Gastrocnemius medialis (tissue), 4 donors: ENCODE measurements around the gene PTBP2.

Source experiments
- POLR2A ChIP-seq, 2 donors: fragments of 450-650 bp; IDR thresholded peaks; one replicate each; pipeline ENCODE4 v1.6.1; 2017; ENCODE audit warnings: antibody characterized with exemption in 2 of 2, mild to moderate bottlenecking in 2 of 2, moderate library complexity in 2 of 2
- TF ChIP-seq, protein P1 (sequence below), 5 experiments: fragments of 450-650 bp in 3 of 5; fragments of 200-600 bp in 2 of 5; sonication (generic) in 2 of 5; IDR thresholded peaks in 4 of 5; conservative IDR thresholded peaks in 1 of 5; 1 replicate in 4 of 5; 2 replicates in 1 of 5; pipeline ENCODE4 v1.5.1; 2016 to 2019; ENCODE audit warnings: antibody characterized with exemption in 5 of 5, mild to moderate bottlenecking in 3 of 5, moderate library complexity in 3 of 5

DNA sequence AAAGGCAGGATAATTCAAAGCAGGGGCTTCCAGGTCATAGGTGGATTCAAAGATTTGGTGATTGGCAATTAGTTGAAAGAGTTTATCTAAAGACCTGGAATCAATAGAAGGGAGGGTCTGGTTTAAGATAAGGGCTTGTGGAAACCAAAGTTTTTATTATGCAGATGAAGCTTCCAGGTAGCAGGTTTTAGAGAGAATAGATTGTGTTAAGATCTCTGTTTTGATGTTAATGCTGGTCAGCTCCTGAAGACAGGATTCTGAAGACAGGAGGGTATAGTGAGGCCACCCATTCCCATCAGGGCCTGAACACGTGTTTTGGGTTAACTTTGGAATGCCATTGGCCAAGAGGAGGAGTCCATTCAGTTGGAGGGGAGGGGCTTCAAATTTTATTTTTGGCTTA is 6.1 kb upstream of the PTBP2 start:
- TF ChIP-seq, protein P1, sequence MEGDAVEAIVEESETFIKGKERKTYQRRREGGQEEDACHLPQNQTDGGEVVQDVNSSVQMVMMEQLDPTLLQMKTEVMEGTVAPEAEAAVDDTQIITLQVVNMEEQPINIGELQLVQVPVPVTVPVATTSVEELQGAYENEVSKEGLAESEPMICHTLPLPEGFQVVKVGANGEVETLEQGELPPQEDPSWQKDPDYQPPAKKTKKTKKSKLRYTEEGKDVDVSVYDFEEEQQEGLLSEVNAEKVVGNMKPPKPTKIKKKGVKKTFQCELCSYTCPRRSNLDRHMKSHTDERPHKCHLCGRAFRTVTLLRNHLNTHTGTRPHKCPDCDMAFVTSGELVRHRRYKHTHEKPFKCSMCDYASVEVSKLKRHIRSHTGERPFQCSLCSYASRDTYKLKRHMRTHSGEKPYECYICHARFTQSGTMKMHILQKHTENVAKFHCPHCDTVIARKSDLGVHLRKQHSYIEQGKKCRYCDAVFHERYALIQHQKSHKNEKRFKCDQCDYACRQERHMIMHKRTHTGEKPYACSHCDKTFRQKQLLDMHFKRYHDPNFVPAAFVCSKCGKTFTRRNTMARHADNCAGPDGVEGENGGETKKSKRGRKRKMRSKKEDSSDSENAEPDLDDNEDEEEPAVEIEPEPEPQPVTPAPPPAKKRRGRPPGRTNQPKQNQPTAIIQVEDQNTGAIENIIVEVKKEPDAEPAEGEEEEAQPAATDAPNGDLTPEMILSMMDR (IDR thresholded peaks at IDR 0.05 in 4 of 5, conservative IDR thresholded peaks at IDR 0.05 in 1 of 5) = no peak
- no peak for TF ChIP-seq POLR2A (IDR thresholded peaks at IDR 0.05)
